Measurements from ENCODE around the gene PIP4K2A.

DNA sequence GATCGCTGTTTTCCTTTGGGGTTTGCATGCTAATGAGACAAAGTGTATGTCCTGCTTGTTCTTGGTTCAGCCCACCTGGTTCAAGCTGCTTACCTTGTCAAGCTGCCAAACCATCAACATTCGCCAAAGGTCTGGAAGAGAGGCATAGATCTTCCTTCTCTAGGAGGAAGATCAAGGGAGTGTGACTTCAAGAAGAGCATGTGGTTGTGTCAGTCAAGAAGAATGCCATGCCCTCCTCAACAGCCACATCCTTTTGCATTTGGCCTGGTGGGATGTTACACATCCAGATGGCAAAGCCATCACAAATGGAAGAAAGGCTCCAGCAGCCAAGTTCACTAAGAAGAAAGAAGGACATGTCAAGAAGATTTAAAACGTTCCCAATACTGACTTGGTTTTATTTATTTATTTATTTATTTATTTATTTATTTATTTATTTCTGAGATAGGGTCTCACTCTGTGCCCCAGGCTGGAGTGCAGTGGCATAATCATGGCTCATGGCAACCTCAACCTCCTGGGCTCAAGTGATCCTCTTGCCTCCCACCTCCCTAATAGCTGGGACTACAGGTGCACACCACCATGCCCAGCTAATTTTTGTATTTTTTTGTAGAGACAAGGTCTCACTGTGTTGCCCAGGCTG is 5.1 kb upstream of the PIP4K2A start:
- TF ChIP-seq CTCF (conservative IDR thresholded peaks at IDR 0.05) = no peak
- 0 out of 2 replicates have a peak, but pooled peaks have one; percentile 9 for TF ChIP-seq ZFX (IDR thresholded peaks at IDR 0.05)
